GM23338 (cell line): ENCODE results near the gene ZFY. TPM values are rescaled to one million over a fixed set of nuclear protein-coding genes. Genes with fewer than 3 reads are reported as not detected.

ENCODE experiments used
- ATAC-seq: fragments of 200-7000 bp; cut with Tn5 transposase; 3 replicates; pipeline ENCODE4 v1.9.1; 2020
- DNase-seq: peaks from one replicate; pipeline ENCODE4 v3.0.0-alpha.2; 2015; ENCODE audit warnings: low spot score
- H2AFZ ChIP-seq: fragments of 200-600 bp; sonication (generic); 2 replicates; pipeline ENCODE4 v1.8.0; 2016; ENCODE audit warnings: antibody characterized with exemption, mild to moderate bottlenecking, moderate library complexity
- H3F3A ChIP-seq: fragments of 200-600 bp; sonication (generic); replicated peaks from 2 replicates; pipeline ENCODE4 v1.8.0; 2017; ENCODE audit warnings: antibody characterized with exemption, mixed run types, low read depth
- H3K27ac ChIP-seq: fragments of 200-600 bp; sonication (generic); 2 replicates; pipeline ENCODE4 v1.6.1; 2016; ENCODE audit warnings: low read depth
- H3K27me3 ChIP-seq: fragments of 200-600 bp; sonication (generic); 2 replicates; pipeline ENCODE4 v1.8.0; 2016; ENCODE audit warnings: mild to moderate bottlenecking, mixed run types, moderate library complexity; ENCODE audit not compliant: insufficient read depth
- H3K36me3 ChIP-seq: fragments of 200-600 bp; sonication (generic); 2 replicates; pipeline ENCODE4 v1.8.0; 2016; ENCODE audit warnings: mild to moderate bottlenecking; ENCODE audit not compliant: insufficient read depth
- H3K4me1 ChIP-seq: fragments of 200-600 bp; sonication (generic); 2 replicates; pipeline ENCODE4 v1.8.0; 2016; ENCODE audit warnings: mild to moderate bottlenecking, moderate library complexity; ENCODE audit not compliant: insufficient read depth
- H3K4me2 ChIP-seq: fragments of 200-600 bp; sonication (generic); 2 replicates; pipeline ENCODE4 v1.7.1; 2017; ENCODE audit warnings: mixed run types
- H3K4me3 ChIP-seq: fragments of 200-600 bp; sonication (generic); 2 replicates; pipeline ENCODE4 v1.6.1; 2016; ENCODE audit warnings: mixed run types
- H3K79me2 ChIP-seq: fragments of 200-600 bp; sonication (generic); replicated peaks from 2 replicates; pipeline ENCODE4 v1.8.0; 2017; ENCODE audit warnings: mild to moderate bottlenecking; ENCODE audit not compliant: insufficient read depth
- H3K9me2 ChIP-seq: fragments of 200-600 bp; sonication (generic); 2 replicates; pipeline ENCODE4 v1.8.0; 2017; ENCODE audit not compliant: insufficient read depth
- H4K20me1 ChIP-seq: fragments of 200-600 bp; sonication (generic); replicated peaks from 2 replicates; pipeline ENCODE4 v1.8.0; 2017; ENCODE audit warnings: mild to moderate bottlenecking; ENCODE audit not compliant: insufficient read depth
- H3K27ac Mint-ChIP-seq: 2 replicates; pipeline ENCODE4 v1.8.0; 2020; ENCODE audit warnings: inconsistent platforms, mild to moderate bottlenecking, moderate library complexity, mixed read lengths
- H3K27me3 Mint-ChIP-seq: 3 replicates; pipeline ENCODE4 v1.8.0; 2022; ENCODE audit warnings: low read depth, mild to moderate bottlenecking, moderate library complexity, mixed read lengths, inconsistent platforms; ENCODE audit not compliant: insufficient read depth, poor library complexity
- H3K36me3 Mint-ChIP-seq: 3 replicates; pipeline ENCODE4 v1.8.0; 2021; ENCODE audit warnings: low read depth, mild to moderate bottlenecking, inconsistent platforms, moderate library complexity, mixed read lengths
- H3K4me1 Mint-ChIP-seq: 3 replicates; pipeline ENCODE4 v1.8.0; 2020; ENCODE audit warnings: mild to moderate bottlenecking, inconsistent platforms, mixed read lengths
- H3K4me3 Mint-ChIP-seq: 3 replicates; pipeline ENCODE4 v1.8.0; 2021; ENCODE audit warnings: moderate library complexity, mild to moderate bottlenecking, inconsistent platforms, mixed read lengths
- H3K9me3 Mint-ChIP-seq: 3 replicates; pipeline ENCODE4 v1.8.0; 2020; ENCODE audit warnings: moderate library complexity, mild to moderate bottlenecking, inconsistent platforms, mixed read lengths
- CREB1 ChIP-seq: fragments of 250-450 bp; sonication (Bioruptor Pico); IDR thresholded peaks from 2 replicates; pipeline ENCODE4 v1.5.0; 2020; ENCODE audit warnings: low read depth, mild to moderate bottlenecking, moderate library complexity
- EZH2 ChIP-seq: fragments of 200-600 bp; sonication (generic); IDR thresholded peaks from one replicate; pipeline ENCODE4 v1.8.0; 2017; ENCODE audit warnings: antibody characterized with exemption, mild to moderate bottlenecking, low read depth; ENCODE audit not compliant: unreplicated experiment
- EZH2phosphoT487 ChIP-seq: fragments of 200-600 bp; sonication (generic); IDR thresholded peaks from one replicate; pipeline ENCODE4 v1.8.1; 2018; ENCODE audit warnings: antibody characterized with exemption; ENCODE audit not compliant: unreplicated experiment
- JUNB ChIP-seq: IDR thresholded peaks from one replicate; pipeline ENCODE4 v1.6.1; 2016; ENCODE audit warnings: antibody characterized with exemption; ENCODE audit not compliant: unreplicated experiment
- NANOG ChIP-seq: IDR thresholded peaks from 2 replicates; pipeline ENCODE4 v1.6.1; 2016; ENCODE audit warnings: antibody characterized with exemption, borderline replicate concordance
- POLR2AphosphoS5 ChIP-seq: IDR thresholded peaks from 2 replicates; pipeline ENCODE4 v1.6.1; 2016; ENCODE audit warnings: antibody characterized with exemption, low read depth
- ZNF114 ChIP-seq: fragments of 250-450 bp; sonication (Bioruptor Pico); IDR thresholded peaks from 2 replicates; pipeline ENCODE4 v1.5.0; 2020; ENCODE audit warnings: mild to moderate bottlenecking, moderate library complexity
- ZNF331 ChIP-seq: fragments of 250-450 bp; sonication (Bioruptor Pico); IDR thresholded peaks from 2 replicates; pipeline ENCODE4 v1.5.0; 2020; ENCODE audit warnings: low read depth, mild to moderate bottlenecking, moderate library complexity
- polyA plus RNA-seq: library from polyadenylated mRNA; unstranded; fragments of >200 nt; fragmentation: Nextera tagmentation; extraction: Ambion mirVana; gene quantifications from 2 replicates; pipeline ENCODE4 v1.2.1, GENCODE V29; 2016
- total RNA-seq: library from RNA; depleted of rRNA; stranded (reverse); fragments of >200 nt; shearing (Covaris generic); gene quantifications from 2 replicates; pipeline ENCODE4 v1.2.3, GENCODE V29; 2014
- TF ChIP-seq, protein P1 (sequence below): IDR thresholded peaks from one replicate; pipeline ENCODE4 v1.6.1; 2018; ENCODE audit warnings: antibody characterized with exemption; ENCODE audit not compliant: unreplicated experiment
- TF ChIP-seq, protein P2 (sequence below), 2 experiments: fragments of 200-600 bp in 1 of 2; sonication (generic) in 1 of 2; conservative IDR thresholded peaks; 2 replicates each; pipeline versions ENCODE4 v1.5.1 to v1.6.1; 2016 to 2017; ENCODE audit warnings: antibody characterized with exemption in 2 of 2, low read depth in 2 of 2, mild to moderate bottlenecking in 2 of 2, moderate library complexity in 1 of 2

Gene ZFY
- total and polyA plus RNA-seq, 2 experiments from 2014 or later = 4.5 to 9.4 TPM

GRCh38 chrY:2913066-2913815 is 21.9 kb upstream of the ZFY start:
- H3K4me3 ChIP-seq = no peak overlapping the region
- no peaks in the 10 kb centered on the region for H3K79me2 ChIP-seq
- no peak overlapping the region for H3K27ac ChIP-seq
- peaks cover 4% of the 10 kb centered on the region; the same call in 1 of the 3 replicates for H3K36me3 Mint-ChIP-seq
- no peak for ATAC-seq
- no peaks in the 10 kb centered on the region for H3K27me3 Mint-ChIP-seq
- H2AFZ ChIP-seq = no peak overlapping the region
- no peak overlapping the region for H3K4me2 ChIP-seq
- no peaks in the 10 kb centered on the region for H3K27me3 ChIP-seq
- no peaks in the 10 kb centered on the region for H4K20me1 ChIP-seq
- no peaks in the 10 kb centered on the region for H3F3A ChIP-seq
- peaks cover 5% of the 10 kb centered on the region; the same call in 2 of the 3 replicates for H3K4me1 Mint-ChIP-seq
- peaks cover 7% of the 10 kb centered on the region for H3K9me3 Mint-ChIP-seq
- H3K27ac Mint-ChIP-seq = no peak overlapping the region
- H3K9me2 ChIP-seq = no peaks in the 10 kb centered on the region
- DNase-seq = peak; percentile 52
- peaks cover 5% of the 10 kb centered on the region; the same call in 1 of the 2 replicates for H3K4me1 ChIP-seq
- no peaks in the 10 kb centered on the region for H3K36me3 ChIP-seq
- no peak for TF ChIP-seq ZNF114 (CRISPR knock-in tag)
- TF ChIP-seq, protein P1, sequence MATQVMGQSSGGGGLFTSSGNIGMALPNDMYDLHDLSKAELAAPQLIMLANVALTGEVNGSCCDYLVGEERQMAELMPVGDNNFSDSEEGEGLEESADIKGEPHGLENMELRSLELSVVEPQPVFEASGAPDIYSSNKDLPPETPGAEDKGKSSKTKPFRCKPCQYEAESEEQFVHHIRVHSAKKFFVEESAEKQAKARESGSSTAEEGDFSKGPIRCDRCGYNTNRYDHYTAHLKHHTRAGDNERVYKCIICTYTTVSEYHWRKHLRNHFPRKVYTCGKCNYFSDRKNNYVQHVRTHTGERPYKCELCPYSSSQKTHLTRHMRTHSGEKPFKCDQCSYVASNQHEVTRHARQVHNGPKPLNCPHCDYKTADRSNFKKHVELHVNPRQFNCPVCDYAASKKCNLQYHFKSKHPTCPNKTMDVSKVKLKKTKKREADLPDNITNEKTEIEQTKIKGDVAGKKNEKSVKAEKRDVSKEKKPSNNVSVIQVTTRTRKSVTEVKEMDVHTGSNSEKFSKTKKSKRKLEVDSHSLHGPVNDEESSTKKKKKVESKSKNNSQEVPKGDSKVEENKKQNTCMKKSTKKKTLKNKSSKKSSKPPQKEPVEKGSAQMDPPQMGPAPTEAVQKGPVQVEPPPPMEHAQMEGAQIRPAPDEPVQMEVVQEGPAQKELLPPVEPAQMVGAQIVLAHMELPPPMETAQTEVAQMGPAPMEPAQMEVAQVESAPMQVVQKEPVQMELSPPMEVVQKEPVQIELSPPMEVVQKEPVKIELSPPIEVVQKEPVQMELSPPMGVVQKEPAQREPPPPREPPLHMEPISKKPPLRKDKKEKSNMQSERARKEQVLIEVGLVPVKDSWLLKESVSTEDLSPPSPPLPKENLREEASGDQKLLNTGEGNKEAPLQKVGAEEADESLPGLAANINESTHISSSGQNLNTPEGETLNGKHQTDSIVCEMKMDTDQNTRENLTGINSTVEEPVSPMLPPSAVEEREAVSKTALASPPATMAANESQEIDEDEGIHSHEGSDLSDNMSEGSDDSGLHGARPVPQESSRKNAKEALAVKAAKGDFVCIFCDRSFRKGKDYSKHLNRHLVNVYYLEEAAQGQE = no peak
- TF ChIP-seq, protein P2, sequence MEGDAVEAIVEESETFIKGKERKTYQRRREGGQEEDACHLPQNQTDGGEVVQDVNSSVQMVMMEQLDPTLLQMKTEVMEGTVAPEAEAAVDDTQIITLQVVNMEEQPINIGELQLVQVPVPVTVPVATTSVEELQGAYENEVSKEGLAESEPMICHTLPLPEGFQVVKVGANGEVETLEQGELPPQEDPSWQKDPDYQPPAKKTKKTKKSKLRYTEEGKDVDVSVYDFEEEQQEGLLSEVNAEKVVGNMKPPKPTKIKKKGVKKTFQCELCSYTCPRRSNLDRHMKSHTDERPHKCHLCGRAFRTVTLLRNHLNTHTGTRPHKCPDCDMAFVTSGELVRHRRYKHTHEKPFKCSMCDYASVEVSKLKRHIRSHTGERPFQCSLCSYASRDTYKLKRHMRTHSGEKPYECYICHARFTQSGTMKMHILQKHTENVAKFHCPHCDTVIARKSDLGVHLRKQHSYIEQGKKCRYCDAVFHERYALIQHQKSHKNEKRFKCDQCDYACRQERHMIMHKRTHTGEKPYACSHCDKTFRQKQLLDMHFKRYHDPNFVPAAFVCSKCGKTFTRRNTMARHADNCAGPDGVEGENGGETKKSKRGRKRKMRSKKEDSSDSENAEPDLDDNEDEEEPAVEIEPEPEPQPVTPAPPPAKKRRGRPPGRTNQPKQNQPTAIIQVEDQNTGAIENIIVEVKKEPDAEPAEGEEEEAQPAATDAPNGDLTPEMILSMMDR (conservative IDR thresholded peaks at IDR 0.05; ENCODE audit: low read depth in 2 of 2) = peak in 1 of 2 experiments; percentile 46; a peak in 2 of 4 replicates
- no peak for TF ChIP-seq EZH2phosphoT487
- no peak for TF ChIP-seq JUNB
- no peak for TF ChIP-seq NANOG
- TF ChIP-seq EZH2 = no peak
- no peak overlapping the region for H3K4me3 Mint-ChIP-seq

DNA sequence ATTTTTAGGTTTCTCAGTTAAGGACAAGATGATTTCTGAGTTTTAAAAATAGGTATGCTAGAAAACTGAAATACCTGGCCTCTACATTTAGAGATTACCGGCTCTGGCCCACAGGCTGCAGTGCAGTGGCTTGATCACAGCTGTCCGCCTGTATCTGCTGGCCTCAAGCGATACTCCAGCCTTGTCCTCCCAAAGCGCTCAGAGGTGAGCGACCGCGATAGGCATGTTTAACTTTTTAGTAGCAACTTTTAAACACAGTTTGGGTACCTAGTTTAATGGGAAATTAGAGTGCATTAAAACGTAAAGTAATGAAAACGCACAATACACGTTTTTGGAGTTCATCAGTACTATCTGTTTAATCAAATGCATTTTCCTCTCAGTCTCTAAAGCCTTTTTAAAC is 1.1 kb upstream of the ZFY start:
- Histone ChIP-seq H3K79me2 (peaks cover 34% of the 10 kb centered on the region), H3K4me3 (peak overlapping the region; percentile 75), H3K27ac (peak overlapping the region; percentile 99), H3K27me3 (no peaks in the 10 kb centered on the region), H4K20me1 (no peaks in the 10 kb centered on the region), H3K4me1 (peaks cover 1% of the 10 kb centered on the region; the same call in 1 of the 2 replicates), H3K9me2 (no peaks in the 10 kb centered on the region), H3K4me2 (peak overlapping the region; percentile 85), H3F3A (no peaks in the 10 kb centered on the region), H2AFZ (no peak overlapping the region), H3K36me3 (no peaks in the 10 kb centered on the region)
- no peak for TF ChIP-seq CREB1
- TF ChIP-seq POLR2AphosphoS5 = no peak
- no peak for TF ChIP-seq ZNF331
- no peak for DNase-seq
- Mint-ChIP-seq H3K4me1 (peaks cover 8% of the 10 kb centered on the region), H3K4me3 (peak overlapping the region; percentile 87), H3K9me3 (no peaks in the 10 kb centered on the region), H3K27me3 (peaks cover 3% of the 10 kb centered on the region), H3K27ac (no peak overlapping the region), H3K36me3 (peaks cover 8% of the 10 kb centered on the region; the same call in 2 of the 3 replicates)
- ATAC-seq = peak; percentile 10; the same call in 1 of the 3 replicates
